RWPE2 (cell line): ENCODE measurements around the gene CLK1.

ENCODE experiments used
- ATAC-seq: fragments of 200-7000 bp; cut with Tn5 transposase; 3 replicates; pipeline ENCODE4 v1.9.1; 2021; ENCODE audit warnings: low read depth
- DNase-seq: peaks from one replicate; pipeline ENCODE4 v3.0.0-alpha.2; 2020; ENCODE audit warnings: low spot score
- H3K27ac ChIP-seq: fragments of 450-650 bp; 2 replicates; pipeline ENCODE4 v1.5.1; 2017; ENCODE audit warnings: mild to moderate bottlenecking; ENCODE audit not compliant: poor library complexity, severe bottlenecking
- H3K27me3 ChIP-seq: fragments of 250-450 bp; sonication (Bioruptor Pico); 2 replicates; pipeline ENCODE4 v1.5.1; 2021; ENCODE audit warnings: mild to moderate bottlenecking, moderate library complexity; ENCODE audit not compliant: insufficient read depth, poor library complexity, severe bottlenecking
- H3K36me3 ChIP-seq: fragments of 250-450 bp; sonication (Bioruptor Pico); 2 replicates; pipeline ENCODE4 v1.5.1; 2020; ENCODE audit warnings: low read depth, mild to moderate bottlenecking, moderate library complexity
- H3K4me1 ChIP-seq: fragments of 250-450 bp; sonication (Bioruptor Pico); 2 replicates; pipeline ENCODE4 v1.5.1; 2021; ENCODE audit warnings: mild to moderate bottlenecking, moderate library complexity; ENCODE audit not compliant: insufficient read depth, poor library complexity, severe bottlenecking
- H3K4me3 ChIP-seq: fragments of 250-450 bp; sonication (Bioruptor Pico); 2 replicates; pipeline ENCODE4 v1.5.1; 2021; ENCODE audit warnings: mild to moderate bottlenecking, moderate library complexity; ENCODE audit not compliant: severe bottlenecking
- H3K9me3 ChIP-seq: fragments of 250-450 bp; sonication (Bioruptor Pico); 2 replicates; pipeline ENCODE4 v1.5.1; 2021; ENCODE audit warnings: mild to moderate bottlenecking, moderate library complexity; ENCODE audit not compliant: severe bottlenecking
- CTCF ChIP-seq: fragments of 450-650 bp; IDR thresholded peaks from one replicate; pipeline ENCODE4 v1.5.1; 2017; ENCODE audit warnings: mild to moderate bottlenecking, moderate library complexity; ENCODE audit not compliant: poor library complexity, severe bottlenecking

The CLK1 gene

GRCh38 chr2:200851398-200852248, 12.8 kb downstream of the CLK1 start:
- ATAC-seq (no peak; the same call in 2 of the 3 replicates), DNase-seq (no peak)
- no peak for TF ChIP-seq CTCF
- Histone ChIP-seq H3K9me3 (no peaks in the 10 kb centered on the region), H3K36me3 (peaks cover 47% of the 10 kb centered on the region), H3K4me1 (no peaks in the 10 kb centered on the region), H3K27ac (no peak overlapping the region), H3K27me3 (no peaks in the 10 kb centered on the region), H3K4me3 (no peak overlapping the region)

- no peaks in the 10 kb centered on the region for H3K9me3 ChIP-seq
- no peak overlapping the region for H3K4me3 ChIP-seq
- H3K27ac ChIP-seq: no peak overlapping the region
- no peak for ATAC-seq
- H3K4me1 ChIP-seq: no peaks in the 10 kb centered on the region
- no peaks in the 10 kb centered on the region for H3K27me3 ChIP-seq
- no peak for DNase-seq
- peaks cover 37% of the 10 kb centered on the region for H3K36me3 ChIP-seq
- no peak for TF ChIP-seq CTCF
These were observed 13.8 kb downstream of the CLK1 start for GRCh38 chr2:200850512-200851256.

GRCh38 chr2:200847939-200848338, 16.5 kb downstream of the CLK1 start:
- TF ChIP-seq CTCF: no peak
- ATAC-seq: no peak

GRCh38 chr2:200847269-200847668, 17.2 kb downstream of the CLK1 start:
- DNase-seq: no peak
- peaks cover 3% of the 10 kb centered on the region for H3K36me3 ChIP-seq
- TF ChIP-seq CTCF: no peak
- H3K4me1 ChIP-seq: no peaks in the 10 kb centered on the region
- no peak overlapping the region for H3K27ac ChIP-seq
- H3K9me3 ChIP-seq: no peaks in the 10 kb centered on the region
- no peaks in the 10 kb centered on the region for H3K27me3 ChIP-seq
- H3K4me3 ChIP-seq: no peak overlapping the region
- no peak for ATAC-seq

More at GRCh38 chr2:200847939-200848338, 16.5 kb downstream of the CLK1 start:
- peaks cover 10% of the 10 kb centered on the region for H3K36me3 ChIP-seq
- H3K27me3 ChIP-seq: no peaks in the 10 kb centered on the region
- H3K9me3 ChIP-seq: no peaks in the 10 kb centered on the region
- H3K4me3 ChIP-seq: no peak overlapping the region
- no peaks in the 10 kb centered on the region for H3K4me1 ChIP-seq
- DNase-seq: no peak
- no peak overlapping the region for H3K27ac ChIP-seq
